Measurements from ENCODE around the gene BDH1.
"Not testable (repeated sequence)": the region's sequence is repeated elsewhere in the genome, so short reads cannot be mapped to it uniquely, and the experiment has no call there.

The BDH1 gene

GRCh38 chr3:197520311-197521276 is 35.2 kb downstream of the BDH1 start:
- no peak for DNase-seq (ENCODE audit: low spot score)

- no peak for DNase-seq (ENCODE audit: low spot score)
Observed at GRCh38 chr3:197519801-197520211, 36.0 kb downstream of the BDH1 start.

GRCh38 chr3:197518881-197519421 is 36.8 kb downstream of the BDH1 start:
- DNase-seq (ENCODE audit: low spot score) = no peak

- DNase-seq (ENCODE audit: low spot score) = not testable (repeated sequence)
Observed at GRCh38 chr3:197517922-197518683, 37.7 kb downstream of the BDH1 start.

GRCh38 chr3:197516890-197517606 is 38.7 kb downstream of the BDH1 start:
- not testable (repeated sequence) for DNase-seq (ENCODE audit: low spot score)

- DNase-seq (ENCODE audit: low spot score) = no peak
Observed at GRCh38 chr3:197516517-197516889, 39.3 kb downstream of the BDH1 start.

GRCh38 chr3:197514786-197515355 is 40.9 kb downstream of the BDH1 start:
- DNase-seq (ENCODE audit: low spot score) = no peak

GRCh38 chr3:197513953-197514785 is 41.6 kb downstream of the BDH1 start:
- DNase-seq (ENCODE audit: low spot score) = no peak

- DNase-seq (ENCODE audit: low spot score) = no peak
Observed at GRCh38 chr3:197512691-197513571, 42.8 kb downstream of the BDH1 start.

GRCh38 chr3:197511853-197512635 is 43.7 kb downstream of the BDH1 start:
- no peak for DNase-seq (ENCODE audit: low spot score)

- DNase-seq (ENCODE audit: low spot score) = no peak
Observed at GRCh38 chr3:197511130-197511529, 44.6 kb downstream of the BDH1 start.

GRCh38 chr3:197510642-197511018 is 45.1 kb downstream of the BDH1 start:
- no peak for DNase-seq (ENCODE audit: low spot score)

GRCh38 chr3:197508924-197509775 is 46.6 kb downstream of the BDH1 start:
- no peak for DNase-seq (ENCODE audit: low spot score)

- no peak for DNase-seq (ENCODE audit: low spot score)
Observed at GRCh38 chr3:197508461-197508860, 47.3 kb downstream of the BDH1 start.

- no peak for DNase-seq (ENCODE audit: low spot score)
Observed at GRCh38 chr3:197508051-197508451, 47.7 kb downstream of the BDH1 start.

GRCh38 chr3:197507541-197507940 is 48.2 kb downstream of the BDH1 start:
- DNase-seq (ENCODE audit: low spot score) = no peak

- DNase-seq (ENCODE audit: low spot score) = no peak
Observed at GRCh38 chr3:197507081-197507480, 48.7 kb downstream of the BDH1 start.

Data from CD4-positive, alpha-beta T cell treated with Interleukin-6 at 100 ng/mL for 8 hours (primary cell).